Left lung (tissue), 10 donors: Measurements from ENCODE around the gene PLEKHF1. TPM values are rescaled to one million over a fixed set of nuclear protein-coding genes. Genes with fewer than 3 reads are reported as not detected.

Experiments used
- ATAC-seq: fragments of 200-7000 bp; cut with Tn5 transposase; one replicate; pipeline ENCODE4 v1.9.1; 2020; ENCODE audit warnings: moderate library complexity
- DNase-seq, 4 donors: peaks; one replicate each; pipeline ENCODE4 v3.0.0-alpha.2; 2013 to 2020
- H3K27ac ChIP-seq, 2 donors: fragments of 200-600 bp; sonication (generic) in 1 of 2; one replicate each; pipeline versions ENCODE4 v1.5.0 to v1.8.0; 2020 to 2021
- H3K27me3 ChIP-seq, 2 donors: fragments of 200-600 bp; sonication (generic) in 1 of 2; one replicate each; pipeline versions ENCODE4 v1.5.0 to v1.8.0; 2020 to 2021
- H3K36me3 ChIP-seq, 2 donors: fragments of 200-600 bp; sonication (generic) in 1 of 2; one replicate each; pipeline versions ENCODE4 v1.5.0 to v1.8.0; 2020 to 2021
- H3K4me1 ChIP-seq, 2 donors: fragments of 200-600 bp; one replicate each; pipeline ENCODE4 v1.8.0; 2021
- H3K4me3 ChIP-seq, 2 donors: fragments of 200-600 bp; sonication (generic) in 1 of 2; one replicate each; pipeline versions ENCODE4 v1.5.0 to v1.8.0; 2020 to 2021; ENCODE audit warnings: mild to moderate bottlenecking in 1 of 2
- H3K9me3 ChIP-seq, 2 donors: fragments of 200-600 bp; sonication (generic) in 1 of 2; one replicate each; pipeline versions ENCODE4 v1.5.0 to v1.8.0; 2020 to 2021
- intact Hi-C, 2 donors: fragments of 100-400 bp; cut with DNase I; formaldehyde crosslinking; loops; one replicate each; pipeline versions ENCODE4 v1.11.2 to v1.14.2; 2022
- polyA plus RNA-seq, 6 donors: library from polyadenylated mRNA; unstranded; fragments of 120-200 nt; gene quantifications; one replicate each; pipeline ENCODE4 v1.2.1, GENCODE V29; 2013; ENCODE audit not compliant: insufficient read length in 6 of 6
- total RNA-seq, 2 donors: library from RNA; stranded (reverse); fragmentation: NEBNext Ultra II Directional; extraction: Animal tissue kit (Norgen Biotek cat#: 25700); gene quantifications; one replicate each; pipeline ENCODE4 v1.2.1, GENCODE V29; 2021
- TF ChIP-seq, protein P1 (sequence below), 2 donors: fragments of 200-600 bp; sonication (generic) in 1 of 2; IDR thresholded peaks; one replicate each; pipeline versions ENCODE4 v1.5.0 to v1.8.0; 2021; ENCODE audit warnings: antibody characterized with exemption in 2 of 2
- donor health status: DM: no; HTN: yes; CAD: no.
- donor health status: DM: no; HTN: no; CAD: no.

The PLEKHF1 gene
- total and polyA plus RNA-seq, 8 donors: 1.00 to 8.5 (median 1.2) TPM

GRCh38 chr19:29690842-29691241 lies 25.6 kb downstream of the PLEKHF1 start:
- TF ChIP-seq, protein P1, sequence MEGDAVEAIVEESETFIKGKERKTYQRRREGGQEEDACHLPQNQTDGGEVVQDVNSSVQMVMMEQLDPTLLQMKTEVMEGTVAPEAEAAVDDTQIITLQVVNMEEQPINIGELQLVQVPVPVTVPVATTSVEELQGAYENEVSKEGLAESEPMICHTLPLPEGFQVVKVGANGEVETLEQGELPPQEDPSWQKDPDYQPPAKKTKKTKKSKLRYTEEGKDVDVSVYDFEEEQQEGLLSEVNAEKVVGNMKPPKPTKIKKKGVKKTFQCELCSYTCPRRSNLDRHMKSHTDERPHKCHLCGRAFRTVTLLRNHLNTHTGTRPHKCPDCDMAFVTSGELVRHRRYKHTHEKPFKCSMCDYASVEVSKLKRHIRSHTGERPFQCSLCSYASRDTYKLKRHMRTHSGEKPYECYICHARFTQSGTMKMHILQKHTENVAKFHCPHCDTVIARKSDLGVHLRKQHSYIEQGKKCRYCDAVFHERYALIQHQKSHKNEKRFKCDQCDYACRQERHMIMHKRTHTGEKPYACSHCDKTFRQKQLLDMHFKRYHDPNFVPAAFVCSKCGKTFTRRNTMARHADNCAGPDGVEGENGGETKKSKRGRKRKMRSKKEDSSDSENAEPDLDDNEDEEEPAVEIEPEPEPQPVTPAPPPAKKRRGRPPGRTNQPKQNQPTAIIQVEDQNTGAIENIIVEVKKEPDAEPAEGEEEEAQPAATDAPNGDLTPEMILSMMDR (IDR thresholded peaks at IDR 0.05): peak in 1 of 2 donors; percentile 38
- Histone ChIP-seq H3K27ac (no peak overlapping the region), H3K4me3 (no peak overlapping the region), H3K4me1 (no peaks in the 10 kb centered on the region), H3K9me3 (peaks cover 0 to 10% of the 10 kb centered on the region in 2 donors), H3K36me3 (no peaks in the 10 kb centered on the region), H3K27me3 (no peaks in the 10 kb centered on the region)
- intact Hi-C loops: no loop called here
- DNase-seq (no peak), ATAC-seq (peak; percentile 25)

DNA sequence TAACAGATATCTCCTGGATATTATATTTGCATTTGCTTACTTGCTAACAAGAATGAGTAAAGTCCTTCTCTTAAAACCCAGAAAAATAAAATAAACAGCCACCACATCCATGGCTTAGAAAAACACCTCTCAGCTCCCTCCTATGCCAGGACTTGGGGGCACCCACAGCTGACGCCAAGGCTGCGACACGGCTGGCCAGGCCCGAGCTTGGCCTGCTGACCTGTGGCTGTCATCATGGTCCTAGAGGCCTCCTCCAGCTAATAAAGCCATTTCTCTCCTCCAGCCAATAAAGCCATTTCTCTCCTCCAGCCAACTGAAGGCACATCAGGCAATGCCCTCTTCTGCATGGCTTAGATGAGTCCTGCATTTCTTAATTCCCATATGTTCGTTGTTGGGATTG lies 28.9 kb downstream of the PLEKHF1 start:
- Histone ChIP-seq H3K4me3 (no peak overlapping the region), H3K4me1 (no peaks in the 10 kb centered on the region), H3K9me3 (peaks cover 0 to 10% of the 10 kb centered on the region in 2 donors), H3K27me3 (no peaks in the 10 kb centered on the region), H3K36me3 (no peaks in the 10 kb centered on the region), H3K27ac (no peak overlapping the region)
- TF ChIP-seq, protein P1 (IDR thresholded peaks at IDR 0.05): no peak
- ATAC-seq (no peak), DNase-seq (peak in 1 of 4 donors; percentile 41)
- intact Hi-C loops: no loop called here

GRCh38 chr19:29694669-29695627 lies 29.7 kb downstream of the PLEKHF1 start:
- Histone ChIP-seq H3K27ac (no peak overlapping the region), H3K4me1 (no peaks in the 10 kb centered on the region), H3K27me3 (no peaks in the 10 kb centered on the region), H3K4me3 (no peak overlapping the region), H3K9me3 (peaks cover 0 to 9% of the 10 kb centered on the region in 2 donors), H3K36me3 (no peaks in the 10 kb centered on the region)
- intact Hi-C loops: no loop called here
- peak; percentile 99 for ATAC-seq
- DNase-seq: peak in 3 of 4 donors; percentile 68 to 93 (median 73)
- TF ChIP-seq, protein P1 (IDR thresholded peaks at IDR 0.05): peak; percentile 76 to 84

DNA sequence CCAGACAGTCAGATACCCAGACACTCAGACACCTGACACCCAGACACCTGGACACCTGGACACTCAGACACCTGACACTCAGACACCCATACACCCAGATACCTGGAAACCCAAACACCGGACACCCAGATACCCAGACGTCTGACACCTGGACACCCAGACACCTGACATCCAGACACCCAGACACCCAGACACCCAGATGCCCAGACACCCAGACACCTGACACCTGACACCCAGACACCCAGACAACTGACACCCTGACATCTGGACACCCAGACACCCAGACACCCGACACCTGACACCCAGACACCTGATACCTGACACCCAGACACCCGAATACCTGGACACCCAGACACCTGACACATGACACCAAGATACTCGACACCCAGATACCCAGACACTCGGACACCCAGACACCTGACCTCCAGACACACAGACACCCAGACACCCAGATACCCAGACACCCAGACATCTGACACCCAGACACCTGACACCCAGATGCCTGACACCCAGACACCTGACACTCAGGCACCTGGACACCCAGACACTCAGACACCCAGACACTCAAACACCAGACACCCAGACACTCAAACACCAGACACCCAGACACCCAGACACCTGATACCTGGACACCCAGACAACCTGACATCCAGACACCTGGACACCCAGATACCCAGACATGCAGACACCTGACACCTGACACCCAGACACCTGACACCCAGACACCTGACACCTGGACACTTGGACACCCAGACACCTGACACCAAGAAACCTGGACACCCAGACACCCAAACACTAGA lies 30.7 kb downstream of the PLEKHF1 start:
- H3K36me3 ChIP-seq: no peaks in the 10 kb centered on the region

More for the DNA sequence above, 30.7 kb downstream of the PLEKHF1 start:
- no peaks in the 10 kb centered on the region for H3K27me3 ChIP-seq
- intact Hi-C loops: no loop called here
- TF ChIP-seq, protein P1 (IDR thresholded peaks at IDR 0.05): no peak
- no peaks in the 10 kb centered on the region for H3K4me1 ChIP-seq
- no peak overlapping the region for H3K27ac ChIP-seq
- peaks cover 0 to under 1% of the 10 kb centered on the region in 2 donors for H3K9me3 ChIP-seq
- H3K4me3 ChIP-seq: no peak overlapping the region
- ATAC-seq: no peak
- no peak for DNase-seq
